Measurements from ENCODE around the gene ZSCAN5B. TPM values are rescaled to one million over a fixed set of nuclear protein-coding genes. Genes with fewer than 3 reads are reported as not detected.

ZSCAN5B gene
- total and polyA plus RNA-seq, 2 of the 8 experiments (the other 6 are each of a cell fraction or from before 2014, with no cell fraction given), result not detected

DNA sequence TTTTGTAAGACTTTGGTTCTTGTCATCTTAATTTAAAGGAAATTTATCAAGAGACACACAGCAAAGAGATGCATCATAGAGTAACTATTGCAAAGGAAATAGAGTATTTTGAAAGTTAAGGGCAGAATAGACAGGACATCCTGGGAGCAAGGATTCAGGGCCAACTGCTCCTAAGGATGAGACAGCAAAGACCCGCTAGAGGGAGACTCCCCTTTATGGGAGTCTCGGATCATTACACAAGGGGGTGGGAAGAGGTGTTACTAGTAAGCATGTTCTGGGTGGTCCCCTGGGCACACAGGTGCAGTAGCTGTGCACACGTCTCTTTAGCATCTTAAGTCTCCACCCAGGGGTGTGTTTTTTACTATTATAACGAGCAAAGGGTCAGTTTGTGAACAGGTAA lies 14.1 kb upstream of the ZSCAN5B start:
- no peak overlapping the region for H4K5ac ChIP-seq (ENCODE audit: insufficient read length, low read depth, low read length)
- no peak overlapping the region for H4K8ac ChIP-seq (ENCODE audit: extremely low read depth, insufficient read depth, low read length)
- no peaks in the 10 kb centered on the region for H3K79me1 ChIP-seq (ENCODE audit: low read depth, low read length)
- no peak overlapping the region for H2AK5ac ChIP-seq (ENCODE audit: low read depth, low read length)
- 80% methylated on average over 4 of the region's 4 CpGs; no CpG with 5 or more reads in 1 of the 2 experiments for WGBS, 2 experiments (ENCODE audit: extremely low coverage in 1 of 2, insufficient coverage in 1 of 2, insufficient read length in 1 of 2, insufficient replicate concordance in 2 of 2, low coverage in 1 of 2, low lambda C conversion rate in 2 of 2, missing lambda C conversion rate in 1 of 2)
- H3K27ac ChIP-seq (ENCODE audit: low read depth, low read length), result no peak overlapping the region
- no peak overlapping the region for H3K4ac ChIP-seq (replicated peaks; ENCODE audit: insufficient read length, low read depth, low read length)
- FAIRE-seq, result no peak
- no peak overlapping the region for H2BK120ac ChIP-seq (replicated peaks; ENCODE audit: low read depth, low read length)
- no peak overlapping the region for H4K91ac ChIP-seq (replicated peaks; ENCODE audit: insufficient read length, low read length)
- H3K56ac ChIP-seq (replicated peaks; ENCODE audit: insufficient read length, low read depth, low read length), result no peak overlapping the region
- TF ChIP-seq FOSL1 (IDR thresholded peaks at IDR 0.05; ENCODE audit: insufficient read depth, low read depth, low read length), result no peak
- no peak for TF ChIP-seq MAFK (IDR thresholded peaks at IDR 0.05; ENCODE audit: low read depth, low read length)
- TF ChIP-seq SRF (IDR thresholded peaks at IDR 0.05; ENCODE audit: low read depth, low read length), result no peak
- TF ChIP-seq, protein P1, sequence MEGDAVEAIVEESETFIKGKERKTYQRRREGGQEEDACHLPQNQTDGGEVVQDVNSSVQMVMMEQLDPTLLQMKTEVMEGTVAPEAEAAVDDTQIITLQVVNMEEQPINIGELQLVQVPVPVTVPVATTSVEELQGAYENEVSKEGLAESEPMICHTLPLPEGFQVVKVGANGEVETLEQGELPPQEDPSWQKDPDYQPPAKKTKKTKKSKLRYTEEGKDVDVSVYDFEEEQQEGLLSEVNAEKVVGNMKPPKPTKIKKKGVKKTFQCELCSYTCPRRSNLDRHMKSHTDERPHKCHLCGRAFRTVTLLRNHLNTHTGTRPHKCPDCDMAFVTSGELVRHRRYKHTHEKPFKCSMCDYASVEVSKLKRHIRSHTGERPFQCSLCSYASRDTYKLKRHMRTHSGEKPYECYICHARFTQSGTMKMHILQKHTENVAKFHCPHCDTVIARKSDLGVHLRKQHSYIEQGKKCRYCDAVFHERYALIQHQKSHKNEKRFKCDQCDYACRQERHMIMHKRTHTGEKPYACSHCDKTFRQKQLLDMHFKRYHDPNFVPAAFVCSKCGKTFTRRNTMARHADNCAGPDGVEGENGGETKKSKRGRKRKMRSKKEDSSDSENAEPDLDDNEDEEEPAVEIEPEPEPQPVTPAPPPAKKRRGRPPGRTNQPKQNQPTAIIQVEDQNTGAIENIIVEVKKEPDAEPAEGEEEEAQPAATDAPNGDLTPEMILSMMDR (IDR thresholded peaks at IDR 0.05; ENCODE audit: control extremely low read depth in 1 of 3, insufficient read depth in 1 of 3, low read depth in 1 of 3, low read length in 3 of 3), result peak in 2 of 3 experiments; percentile 10 to 12; a peak in 1 of 4 replicates
- no peak overlapping the region for H2BK20ac ChIP-seq (ENCODE audit: low read length)
- no peaks in the 10 kb centered on the region for H3K27me3 ChIP-seq (replicated peaks in 1 of 4; ENCODE audit: control insufficient read depth in 3 of 4, extremely low read depth in 1 of 4, insufficient read depth in 3 of 4, low read length in 3 of 4)
- no peak overlapping the region for H2BK15ac ChIP-seq (ENCODE audit: low read length)
- no peak overlapping the region for H2BK5ac ChIP-seq (ENCODE audit: low read depth, low read length)
- no peak overlapping the region for H3K18ac ChIP-seq (ENCODE audit: extremely low read depth, low read length)
- no peaks in the 10 kb centered on the region for H3K79me2 ChIP-seq (ENCODE audit: control insufficient read depth in 1 of 2, insufficient read depth in 2 of 2, low read length in 2 of 2)
- H3K9ac ChIP-seq (replicated peaks in 1 of 4; ENCODE audit: extremely low read depth in 1 of 4, low read depth in 3 of 4, low read length in 3 of 4), result no peak overlapping the region
- H2AFZ ChIP-seq (ENCODE audit: low read length), result no peak overlapping the region
- no peak overlapping the region for H2BK12ac ChIP-seq (ENCODE audit: low read depth, low read length)
- no peaks in the 10 kb centered on the region for H4K20me1 ChIP-seq (replicated peaks in 1 of 2; ENCODE audit: control insufficient read depth in 1 of 2, insufficient read depth in 2 of 2, low read length in 2 of 2)
- H3K4me3 ChIP-seq (ENCODE audit: extremely low read depth in 1 of 4, insufficient read depth in 2 of 4, low read depth in 3 of 4, low read length in 4 of 4), result no peak overlapping the region
- ChIA-PET CTCF (ENCODE audit: partially characterized antibody) (interaction anchor here (0.6 to 3.0 kb wide), 9 partner anchors 8 to 135 kb away, joined by 3 to 18 read pairs (median 4); no protein-coding TSS in a partner anchor), POLR2A (ENCODE audit: partially characterized antibody) (no interaction called here)
- no peak overlapping the region for H3K23ac ChIP-seq (ENCODE audit: insufficient read length)
- peaks cover 0 to 2% (median under 1%) of the 10 kb centered on the region in 4 experiments; a peak in 2 of 7 replicates for H3K4me1 ChIP-seq (replicated peaks in 1 of 4; ENCODE audit: control insufficient read depth in 3 of 4, insufficient read depth in 4 of 4, low read length in 3 of 4)
- H3K23me2 ChIP-seq (ENCODE audit: low read depth, low read length), result no peaks in the 10 kb centered on the region
- H3K14ac ChIP-seq (ENCODE audit: insufficient read length), result no peak overlapping the region
- no peaks in the 10 kb centered on the region for H3K36me3 ChIP-seq (ENCODE audit: control insufficient read depth in 2 of 4, insufficient read depth in 4 of 4, low read length in 3 of 4)
- H3K9me3 ChIP-seq (ENCODE audit: insufficient read depth in 2 of 2, low read depth in 1 of 2, low read length in 1 of 2), result no peaks in the 10 kb centered on the region
- no peak overlapping the region for H3K4me2 ChIP-seq (ENCODE audit: insufficient read depth in 1 of 2, low read depth in 2 of 2, low read length in 2 of 2)
- no peak for DNase-seq (ENCODE audit: low read depth in 1 of 2, low spot score in 2 of 2)

Data from H1 (cell line).